Epithelial cell of esophagus (primary cell): ENCODE measurements around the gene TAGLN2.

ENCODE experiments used
- DNase-seq: peaks from one replicate; pipeline ENCODE4 v3.0.0; 2010; ENCODE audit warnings: low read depth
- H3K4me3 ChIP-seq: 2 replicates; pipeline ENCODE4 v1.5.1; 2011; ENCODE audit warnings: mild to moderate bottlenecking, low read length, control low read depth
- CTCF ChIP-seq: IDR thresholded peaks from 2 replicates; pipeline ENCODE4 v1.5.1; 2011; ENCODE audit warnings: low read depth, mild to moderate bottlenecking, low read length, control low read depth, inconsistent platforms; ENCODE audit not compliant: insufficient read depth; ENCODE audit errors: missing control alignments

Gene TAGLN2

GRCh38 chr1:159965263-159965662 lies 40.0 kb upstream of the TAGLN2 start:
- no peak overlapping the region for H3K4me3 ChIP-seq
- TF ChIP-seq CTCF, result no peak

GRCh38 chr1:159964144-159964543 lies 38.8 kb upstream of the TAGLN2 start:
- TF ChIP-seq CTCF, result no peak
- DNase-seq, result no peak
- peak overlapping the region; percentile 25 for H3K4me3 ChIP-seq

More at GRCh38 chr1:159965263-159965662, 40.0 kb upstream of the TAGLN2 start:
- DNase-seq, result no peak

GRCh38 chr1:159962176-159962575 lies 36.9 kb upstream of the TAGLN2 start:
- peak overlapping the region; percentile 84 for H3K4me3 ChIP-seq
- no peak for DNase-seq
- TF ChIP-seq CTCF, result no peak

GRCh38 chr1:159961636-159962035 lies 36.3 kb upstream of the TAGLN2 start:
- H3K4me3 ChIP-seq, result peak overlapping the region; percentile 84
- TF ChIP-seq CTCF, result no peak
- DNase-seq, result no peak

GRCh38 chr1:159960721-159961381 lies 35.5 kb upstream of the TAGLN2 start:
- no peak for TF ChIP-seq CTCF
- peak; percentile 97 for DNase-seq
- H3K4me3 ChIP-seq, result peak overlapping the region; percentile 84

GRCh38 chr1:159959451-159959850 lies 34.1 kb upstream of the TAGLN2 start:
- no peak for TF ChIP-seq CTCF
- H3K4me3 ChIP-seq, result no peak overlapping the region
- DNase-seq, result peak; percentile 93

GRCh38 chr1:159958719-159959380 lies 33.5 kb upstream of the TAGLN2 start:
- TF ChIP-seq CTCF, result no peak
- H3K4me3 ChIP-seq, result no peak overlapping the region
- DNase-seq, result no peak
